OCI-LY1 (cell line): ENCODE results near the gene SUPT3H.

Experiments used
- H2AFZ ChIP-seq: fragments of 200-600 bp; sonication (generic), shearing (Covaris generic); 2 replicates; pipeline ENCODE4 v1.6.0; 2014; ENCODE audit warnings: antibody characterized with exemption, mild to moderate bottlenecking, low read length
- H3F3A ChIP-seq: fragments of 200-600 bp; sonication (generic), shearing (Covaris generic); 2 replicates; pipeline ENCODE4 v1.6.0; 2014; ENCODE audit warnings: mild to moderate bottlenecking, antibody characterized with exemption, low read length, moderate library complexity; ENCODE audit not compliant: insufficient read depth
- H3K27ac ChIP-seq: fragments of 200-600 bp; sonication (generic); 2 replicates; pipeline ENCODE4 v1.5.1; 2014; ENCODE audit warnings: low read length, mixed run types, mild to moderate bottlenecking, low read depth; ENCODE audit not compliant: poor library complexity, severe bottlenecking
- H3K27me3 ChIP-seq: fragments of 200-600 bp; sonication (generic); 2 replicates; pipeline ENCODE4 v1.6.0; 2014; ENCODE audit warnings: antibody characterized with exemption, mild to moderate bottlenecking, low read length, moderate library complexity; ENCODE audit not compliant: insufficient read depth
- H3K36me3 ChIP-seq: fragments of 200-600 bp; sonication (generic); 2 replicates; pipeline ENCODE4 v1.6.1; 2014; ENCODE audit warnings: mild to moderate bottlenecking, antibody characterized with exemption, low read length, moderate library complexity, mixed read lengths; ENCODE audit not compliant: insufficient read depth
- H3K4me1 ChIP-seq: fragments of 200-600 bp; sonication (generic); 2 replicates; pipeline ENCODE4 v1.5.1; 2014; ENCODE audit warnings: mild to moderate bottlenecking, low read length, moderate library complexity; ENCODE audit not compliant: insufficient read depth, severe bottlenecking
- H3K4me2 ChIP-seq: fragments of 200-600 bp; sonication (generic), shearing (Covaris generic); 2 replicates; pipeline ENCODE4 v1.6.1; 2014; ENCODE audit warnings: low read length
- H3K4me3 ChIP-seq: fragments of 200-600 bp; sonication (generic); 2 replicates; pipeline ENCODE4 v1.5.1; 2014; ENCODE audit warnings: low read length, low read depth, mild to moderate bottlenecking, mixed read lengths; ENCODE audit not compliant: poor library complexity, severe bottlenecking
- H3K79me2 ChIP-seq: fragments of 200-600 bp; shearing (Covaris generic); 2 replicates; pipeline ENCODE4 v1.6.1; 2016; ENCODE audit warnings: mixed run types, low read length, mixed read lengths; ENCODE audit not compliant: insufficient read depth
- H3K9ac ChIP-seq: fragments of 200-600 bp; sonication (generic), shearing (Covaris generic); 2 replicates; pipeline ENCODE4 v1.6.1; 2014; ENCODE audit warnings: mild to moderate bottlenecking, low read length, mixed read lengths
- H3K9me2 ChIP-seq: fragments of 200-600 bp; sonication (generic), shearing (Covaris generic); 2 replicates; pipeline ENCODE4 v1.6.1; 2014; ENCODE audit warnings: low read depth, mild to moderate bottlenecking, low read length, mixed read lengths
- H3K9me3 ChIP-seq: fragments of 200-600 bp; shearing (Covaris generic); 2 replicates; pipeline ENCODE4 v1.6.1; 2014; ENCODE audit warnings: low read length, mixed read lengths
- H4K20me1 ChIP-seq: fragments of 200-600 bp; sonication (generic), shearing (Covaris generic); 2 replicates; pipeline ENCODE4 v1.6.0; 2016; ENCODE audit warnings: mild to moderate bottlenecking, low read length; ENCODE audit not compliant: insufficient read depth
- CTCF ChIP-seq: fragments of 200-600 bp; sonication (generic), shearing (Covaris generic); IDR thresholded peaks from 2 replicates; pipeline ENCODE4 v1.5.1; 2017; ENCODE audit warnings: mild to moderate bottlenecking, antibody characterized with exemption, low read length, moderate library complexity, mixed read lengths
- EZH2 ChIP-seq: fragments of 200-600 bp; sonication (generic), shearing (Covaris generic); IDR thresholded peaks from 2 replicates; pipeline ENCODE4 v1.8.0; 2017; ENCODE audit warnings: borderline replicate concordance, mixed run types, mild to moderate bottlenecking, antibody characterized with exemption, low read length, moderate library complexity, mixed read lengths

Gene SUPT3H

GRCh38 chr6:45132059-45132458 lies 245.7 kb downstream of the SUPT3H start:
- Histone ChIP-seq H3K4me2 (no peak overlapping the region), H4K20me1 (no peaks in the 10 kb centered on the region), H3K27ac (no peak overlapping the region), H3K36me3 (no peaks in the 10 kb centered on the region), H3K79me2 (no peaks in the 10 kb centered on the region), H3F3A (no peaks in the 10 kb centered on the region), H2AFZ (no peak overlapping the region), H3K27me3 (no peaks in the 10 kb centered on the region), H3K9me2 (no peaks in the 10 kb centered on the region), H3K4me1 (no peaks in the 10 kb centered on the region), H3K9me3 (no peaks in the 10 kb centered on the region), H3K4me3 (no peak overlapping the region), H3K9ac (no peak overlapping the region)
- TF ChIP-seq EZH2 (no peak), CTCF (no peak)

- Histone ChIP-seq H4K20me1 (no peaks in the 10 kb centered on the region), H3K9ac (no peak overlapping the region), H2AFZ (no peak overlapping the region), H3K27me3 (no peaks in the 10 kb centered on the region), H3K36me3 (no peaks in the 10 kb centered on the region), H3K27ac (no peak overlapping the region), H3K9me3 (no peaks in the 10 kb centered on the region), H3K4me3 (no peak overlapping the region), H3F3A (no peaks in the 10 kb centered on the region), H3K4me2 (no peak overlapping the region), H3K79me2 (no peaks in the 10 kb centered on the region), H3K9me2 (no peaks in the 10 kb centered on the region), H3K4me1 (no peaks in the 10 kb centered on the region)
- TF ChIP-seq EZH2 = no peak
- TF ChIP-seq CTCF = no peak
Observed at GRCh38 chr6:45129051-45129450, 248.7 kb downstream of the SUPT3H start.

- no peaks in the 10 kb centered on the region for H3K9me2 ChIP-seq
- H3K27ac ChIP-seq = no peak overlapping the region
- H3K79me2 ChIP-seq = no peaks in the 10 kb centered on the region
- no peaks in the 10 kb centered on the region for H4K20me1 ChIP-seq
- no peaks in the 10 kb centered on the region for H3K9me3 ChIP-seq
- no peak overlapping the region for H3K9ac ChIP-seq
- no peaks in the 10 kb centered on the region for H3K36me3 ChIP-seq
- TF ChIP-seq CTCF (no peak), EZH2 (no peak)
- no peak overlapping the region for H3K4me2 ChIP-seq
- H3K4me3 ChIP-seq = no peak overlapping the region
- no peaks in the 10 kb centered on the region for H3K27me3 ChIP-seq
- H2AFZ ChIP-seq = no peak overlapping the region
- no peaks in the 10 kb centered on the region for H3K4me1 ChIP-seq
- H3F3A ChIP-seq = no peaks in the 10 kb centered on the region
Observed at GRCh38 chr6:45127185-45127584, 250.5 kb downstream of the SUPT3H start.
